Right renal cortex interstitium (tissue), 3 donors: Measurements from ENCODE around the gene SET. TPM values are rescaled to one million over a fixed set of nuclear protein-coding genes. Genes with fewer than 3 reads are reported as not detected.
A peak's percentile ranks its signal among the peaks of the same experiment; 100 is the strongest.

Experiments
- DNase-seq, 3 donors: peaks; one replicate each; pipeline ENCODE4 v3.0.0-alpha.2; 2013; ENCODE audit warnings: low read depth in 3 of 3, low spot score in 2 of 3
- polyA plus RNA-seq, 3 donors: library from polyadenylated mRNA; unstranded; fragments of 120-200 nt; gene quantifications; one replicate each; pipeline ENCODE4 v1.2.1, GENCODE V29; 2013; ENCODE audit not compliant: insufficient read length in 3 of 3

Gene SET
- polyA plus RNA-seq, 3 donors, result 701 to 773 (median 755) TPM

DNA sequence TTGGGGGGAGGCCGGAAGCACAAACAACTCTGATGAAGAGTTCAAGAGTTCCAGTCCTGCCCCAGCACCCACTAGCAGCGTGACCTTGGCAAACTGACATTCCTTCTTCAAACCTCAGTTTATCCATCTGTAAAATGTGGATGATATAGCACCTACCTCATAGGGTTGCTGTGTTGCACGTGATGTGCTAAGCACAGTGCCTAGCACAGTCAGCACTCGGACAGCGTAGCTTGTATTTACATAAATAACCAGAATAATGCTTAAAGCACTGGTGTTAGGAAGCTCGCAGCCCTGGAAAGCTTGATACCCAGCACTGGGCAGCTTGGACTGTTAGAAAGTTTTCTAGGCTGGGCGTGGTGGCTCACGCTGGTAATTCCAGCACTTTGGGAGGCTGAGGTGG is 18.4 kb downstream of the SET start:
- DNase-seq, result no peak

DNA sequence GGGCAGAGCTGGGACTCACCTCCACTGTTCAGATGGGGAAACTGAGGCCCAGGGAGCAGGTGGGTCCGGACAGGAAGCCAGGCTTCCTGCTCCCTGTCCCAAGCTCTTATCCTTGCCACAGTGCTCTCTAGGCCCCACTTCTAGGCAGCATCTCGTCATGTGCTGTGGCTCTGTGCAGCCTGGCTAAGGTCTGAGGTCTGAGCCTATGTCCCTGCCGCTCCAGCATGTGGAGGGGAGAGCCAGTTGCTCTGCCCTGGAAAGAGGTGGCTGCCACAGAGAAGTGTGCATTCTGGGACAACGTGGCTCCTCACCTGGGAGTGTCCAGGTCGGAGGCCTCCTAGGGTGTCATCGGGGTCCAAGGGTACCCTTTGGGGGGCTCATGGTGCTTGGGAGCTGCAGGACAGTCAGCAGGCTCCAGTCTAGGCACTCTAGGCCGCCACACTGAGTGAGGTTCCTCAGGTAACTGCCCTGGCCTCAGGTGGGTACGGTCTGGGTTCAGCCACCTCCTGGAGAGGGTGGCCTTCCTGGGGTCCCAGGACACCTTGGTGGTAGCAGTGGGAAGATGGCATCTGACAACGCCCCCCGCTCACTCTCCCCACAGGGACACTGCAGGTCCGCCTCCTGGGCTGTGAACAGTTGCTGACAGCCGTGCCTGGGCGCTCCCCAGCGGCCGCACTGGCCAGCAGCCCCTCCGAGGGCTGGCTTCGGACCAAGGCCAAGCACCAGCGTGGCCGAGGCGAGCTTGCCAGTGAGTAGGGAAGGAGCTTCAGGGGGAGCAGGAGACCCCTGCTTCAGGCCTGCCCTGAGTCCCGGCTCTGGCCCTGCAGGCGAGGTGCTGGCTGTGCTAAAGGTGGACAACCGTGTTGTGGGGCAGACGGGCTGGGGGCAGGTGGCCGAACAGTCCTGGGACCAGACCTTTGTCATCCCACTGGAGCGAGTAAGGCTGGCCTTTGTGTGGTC is 23.7 kb downstream of the SET start:
- no peak for DNase-seq

GRCh38 chr9:128713411-128713780 is 24.4 kb downstream of the SET start:
- DNase-seq, result no peak

GRCh38 chr9:128713941-128714573 is 25.0 kb downstream of the SET start:
- no peak for DNase-seq

DNA sequence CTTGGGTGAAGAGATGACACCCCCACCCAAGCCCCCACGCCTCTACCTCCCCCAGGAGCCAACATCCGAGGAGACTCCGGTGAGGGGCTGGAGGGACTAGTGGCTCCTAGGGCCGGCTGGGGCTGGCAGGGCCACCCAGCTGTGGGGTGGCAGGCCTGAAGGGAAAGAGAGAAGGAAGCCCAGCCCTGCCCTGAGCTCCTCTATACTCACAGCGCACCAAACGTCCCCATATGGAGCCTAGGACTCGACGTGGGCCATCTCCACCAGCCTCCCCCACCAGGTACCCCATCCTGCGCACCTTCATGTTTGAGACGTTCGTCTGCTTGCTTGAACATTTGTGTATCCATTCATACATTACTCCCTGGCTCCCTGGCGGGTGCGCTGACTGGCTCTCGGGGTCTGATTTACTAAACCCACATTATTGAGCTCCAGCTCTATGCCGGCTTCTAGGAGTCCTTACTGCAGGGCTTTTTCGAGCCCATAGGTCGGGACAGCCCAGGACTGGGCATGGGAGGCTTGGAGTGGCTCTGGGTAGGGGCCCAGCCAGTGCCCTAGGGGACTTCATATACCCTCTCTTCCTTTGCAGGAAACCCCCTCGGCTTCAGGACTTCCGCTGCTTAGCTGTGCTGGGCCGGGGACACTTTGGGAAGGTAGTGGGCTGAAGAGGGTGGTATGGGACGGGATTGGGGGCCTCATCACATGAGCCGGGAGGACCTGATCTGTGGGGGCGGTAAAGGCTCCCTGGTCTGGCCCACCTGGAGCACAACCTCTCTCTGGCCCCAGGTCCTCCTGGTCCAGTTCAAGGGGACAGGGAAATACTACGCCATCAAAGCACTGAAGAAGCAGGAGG is 25.8 kb downstream of the SET start:
- no peak for DNase-seq

DNA sequence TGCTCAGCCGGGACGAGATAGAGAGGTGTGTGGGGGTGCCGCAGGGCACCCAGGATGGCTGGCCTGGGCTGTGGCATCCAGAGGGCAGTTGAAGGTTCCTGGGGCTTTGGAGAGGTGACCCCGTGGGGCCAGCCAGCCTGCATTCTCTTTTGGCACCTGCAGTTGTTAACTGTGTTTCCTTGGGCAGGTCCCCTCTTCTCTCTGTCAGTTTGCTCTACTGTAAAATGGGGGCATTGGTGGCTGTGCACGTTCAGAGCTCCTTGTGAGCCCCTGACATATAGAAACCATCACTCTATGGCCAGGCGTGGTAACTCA is 26.4 kb downstream of the SET start:
- DNase-seq, result no peak

GRCh38 chr9:128716581-128717254 is 27.7 kb downstream of the SET start:
- DNase-seq, result no peak

GRCh38 chr9:128718047-128718446 is 29.0 kb downstream of the SET start:
- DNase-seq, result no peak

GRCh38 chr9:128718475-128718874 is 29.5 kb downstream of the SET start:
- DNase-seq, result no peak

GRCh38 chr9:128719919-128720605 is 31.0 kb downstream of the SET start:
- no peak for DNase-seq

DNA sequence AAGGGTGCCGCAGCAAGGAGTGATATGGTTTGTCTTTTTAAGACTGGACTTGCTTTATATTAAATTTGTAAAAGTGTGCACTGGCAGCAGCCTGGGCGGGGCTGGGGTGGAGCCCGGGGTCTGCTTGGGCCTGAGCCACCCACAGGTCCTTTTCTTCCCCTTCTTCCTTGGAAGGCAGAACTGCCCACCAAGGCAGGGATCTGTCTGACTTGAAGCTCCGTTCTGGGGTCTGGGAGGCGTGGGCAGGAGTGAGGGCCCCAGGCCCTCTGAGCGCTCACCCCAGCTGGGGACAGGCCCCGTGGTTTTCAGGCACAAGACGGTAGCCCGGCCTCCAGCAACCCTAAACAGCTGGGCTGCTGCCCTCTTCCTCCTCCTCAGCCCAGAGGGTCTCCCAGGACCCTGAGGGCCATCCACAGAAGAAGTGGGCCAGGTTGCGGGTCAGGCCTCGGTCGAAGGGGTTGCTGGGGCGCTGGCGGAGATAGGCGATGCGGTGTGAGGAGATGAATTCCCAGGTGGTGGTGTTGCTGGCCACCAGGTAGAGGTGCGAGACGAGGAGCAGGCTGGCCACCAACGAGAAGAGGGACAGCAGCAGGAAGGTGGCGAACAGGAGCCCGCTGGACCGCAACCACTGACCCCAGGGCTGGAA is 31.9 kb downstream of the SET start:
- no peak for DNase-seq

DNA sequence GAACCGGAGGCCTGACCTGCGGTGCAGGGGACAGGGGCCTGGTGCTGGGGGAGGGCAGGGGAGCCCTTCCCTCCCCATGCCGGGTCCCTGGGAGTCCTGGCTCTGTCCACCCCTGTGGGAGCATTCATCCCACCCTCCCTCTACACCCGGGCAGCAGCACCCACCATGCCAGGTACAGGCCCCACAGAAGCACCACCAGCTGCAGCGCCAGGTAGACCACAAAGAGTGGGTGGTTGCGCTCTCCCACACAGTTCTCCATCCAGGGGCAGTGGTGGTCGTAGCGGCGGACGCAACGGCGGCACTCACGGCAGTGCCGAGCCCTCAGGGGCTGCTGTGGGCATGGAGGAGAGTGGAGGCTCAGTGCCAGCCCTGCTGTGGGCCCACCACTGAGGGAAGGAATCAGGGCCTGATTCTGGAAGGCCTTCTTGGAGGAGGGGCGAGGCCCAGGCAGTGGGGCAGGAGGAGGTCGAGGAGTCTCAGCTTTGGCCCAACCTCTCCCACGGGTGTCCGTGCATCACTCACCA is 32.5 kb downstream of the SET start:
- no peak for DNase-seq

- DNase-seq, result no peak
Observed at GRCh38 chr9:128722380-128723351, 33.6 kb downstream of the SET start.

GRCh38 chr9:128723352-128723865 is 34.4 kb downstream of the SET start:
- no peak for DNase-seq

DNA sequence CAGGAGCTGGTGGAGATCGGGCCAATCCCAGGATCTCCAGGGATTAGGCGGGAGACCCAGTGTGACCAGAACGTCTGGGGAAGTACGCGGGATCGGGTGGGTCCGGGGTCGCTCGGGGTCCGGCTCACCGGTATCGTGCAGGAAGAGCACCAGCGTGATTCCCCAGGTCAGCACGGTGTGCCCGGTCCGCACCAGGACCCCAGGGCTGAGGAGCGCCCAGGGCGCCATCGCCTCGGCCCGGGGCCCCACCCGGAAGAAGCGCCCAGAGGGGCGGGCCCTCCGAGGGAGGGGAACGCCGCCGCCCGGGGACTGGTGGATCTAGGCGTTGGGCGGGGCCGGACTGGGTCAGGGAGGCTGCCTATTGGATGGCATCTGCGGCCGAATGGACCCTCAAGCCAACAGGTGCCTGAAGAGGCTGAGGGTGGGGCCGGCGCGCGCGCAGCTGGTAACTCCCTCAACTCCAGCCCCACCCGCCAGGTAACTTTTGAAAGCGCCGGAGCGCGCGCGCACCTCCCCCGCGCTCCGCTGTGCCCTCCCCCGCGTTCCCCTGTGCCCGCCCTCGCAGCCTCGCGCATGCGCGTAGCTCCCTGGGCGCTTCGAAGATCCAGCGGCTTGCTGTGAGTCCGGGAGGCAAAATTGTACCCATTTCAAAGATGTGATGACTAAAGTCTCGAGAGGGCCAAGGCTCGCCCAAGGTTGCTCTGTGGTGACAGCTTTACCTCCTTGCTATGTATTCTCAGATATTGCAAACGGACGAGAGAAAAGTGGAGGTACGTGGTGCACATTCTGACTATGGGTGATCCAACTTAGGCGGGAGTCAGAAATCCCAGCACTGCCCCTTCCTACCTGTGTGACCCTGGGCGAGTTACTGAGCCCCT is 35.1 kb downstream of the SET start, which contains the start of gene ZDHHC12:
Gene ZDHHC12, minus strand, starts transcription at position 262 of the 878 bp plus-strand sequence. Its CDS starts 34 bp downstream, at position 228.
- peak; percentile 65 to 83 (median 74) for DNase-seq

GRCh38 chr9:128724744-128725211 is 35.8 kb downstream of the SET start:
- DNase-seq, result no peak
